GM18861 (cell line): ENCODE measurements around the gene PCNX3.
"Not testable (repeated sequence)": the region's sequence is repeated elsewhere in the genome, so short reads cannot be mapped to it uniquely, and the experiment has no call there.

Experiments
- ATAC-seq: cut with Tn5 transposase; IDR thresholded peaks from one replicate; pipeline ENCODE4 v1.9.1; 2021; ENCODE audit not compliant: unreplicated experiment

Gene PCNX3

DNA sequence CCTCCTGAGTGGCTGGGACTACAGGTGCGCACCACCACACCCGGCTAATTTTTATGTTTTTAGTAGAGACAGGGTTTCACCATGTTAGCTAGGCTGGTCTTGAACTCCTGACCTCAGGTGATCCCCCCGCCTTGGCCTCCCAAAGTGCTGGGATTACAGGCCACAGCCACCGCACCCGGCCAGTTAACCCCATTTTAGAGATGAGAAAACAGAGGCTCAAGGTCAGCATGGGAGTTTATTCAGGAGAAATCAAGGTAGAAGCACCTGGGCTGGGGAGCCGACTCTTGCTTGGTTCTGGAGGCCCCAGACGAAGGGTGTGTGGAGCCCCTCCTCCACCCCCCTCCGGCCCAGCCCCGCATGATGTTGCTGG is 23.6 kb downstream of the PCNX3 start:
- ATAC-seq, result not testable (repeated sequence)

DNA sequence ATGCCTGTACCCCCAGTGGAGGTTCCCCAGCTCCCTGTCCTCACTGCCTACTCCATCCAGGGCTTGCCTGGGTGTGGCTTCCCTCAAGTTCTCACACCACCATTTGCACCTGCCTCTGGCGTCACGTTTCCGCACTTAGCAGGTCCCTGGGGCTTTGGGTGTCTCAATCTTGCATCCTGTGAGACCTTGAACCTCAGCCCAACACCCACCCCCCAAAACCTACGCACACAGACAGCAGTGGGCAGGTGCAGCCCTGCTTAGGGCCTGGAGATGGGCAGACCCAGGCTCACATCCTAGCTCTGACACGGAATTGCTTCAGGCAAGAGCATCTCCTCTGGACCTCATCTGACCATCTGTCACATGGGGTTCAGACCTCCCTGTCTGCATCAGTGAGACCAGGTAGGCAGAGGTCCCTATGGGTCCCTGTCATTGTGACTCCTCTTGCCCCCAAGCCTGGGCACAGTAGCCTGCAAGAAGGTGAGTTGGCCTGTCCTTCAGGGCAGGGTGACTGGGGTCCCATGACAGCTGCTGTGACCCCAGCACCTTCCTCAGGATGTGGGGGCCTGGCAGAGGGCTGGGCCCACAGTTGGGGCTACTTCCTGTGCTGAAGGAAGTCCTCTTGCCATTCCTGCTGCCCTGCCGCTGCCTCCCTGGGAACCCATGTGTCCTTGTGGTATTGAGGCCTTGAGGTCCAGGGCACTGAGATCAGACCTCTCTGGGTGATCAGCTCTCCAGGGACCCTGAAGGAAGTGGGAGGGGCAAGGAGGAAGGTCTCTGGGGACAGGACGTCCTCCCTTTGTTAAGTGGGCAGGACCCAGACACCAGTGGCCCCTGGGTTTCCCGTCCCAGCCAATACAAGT is 24.3 kb downstream of the PCNX3 start:
- ATAC-seq, result peak; percentile 38

- no peak for ATAC-seq
Measured at GRCh38 chr11:65640483-65641296, 25.1 kb downstream of the PCNX3 start.

DNA sequence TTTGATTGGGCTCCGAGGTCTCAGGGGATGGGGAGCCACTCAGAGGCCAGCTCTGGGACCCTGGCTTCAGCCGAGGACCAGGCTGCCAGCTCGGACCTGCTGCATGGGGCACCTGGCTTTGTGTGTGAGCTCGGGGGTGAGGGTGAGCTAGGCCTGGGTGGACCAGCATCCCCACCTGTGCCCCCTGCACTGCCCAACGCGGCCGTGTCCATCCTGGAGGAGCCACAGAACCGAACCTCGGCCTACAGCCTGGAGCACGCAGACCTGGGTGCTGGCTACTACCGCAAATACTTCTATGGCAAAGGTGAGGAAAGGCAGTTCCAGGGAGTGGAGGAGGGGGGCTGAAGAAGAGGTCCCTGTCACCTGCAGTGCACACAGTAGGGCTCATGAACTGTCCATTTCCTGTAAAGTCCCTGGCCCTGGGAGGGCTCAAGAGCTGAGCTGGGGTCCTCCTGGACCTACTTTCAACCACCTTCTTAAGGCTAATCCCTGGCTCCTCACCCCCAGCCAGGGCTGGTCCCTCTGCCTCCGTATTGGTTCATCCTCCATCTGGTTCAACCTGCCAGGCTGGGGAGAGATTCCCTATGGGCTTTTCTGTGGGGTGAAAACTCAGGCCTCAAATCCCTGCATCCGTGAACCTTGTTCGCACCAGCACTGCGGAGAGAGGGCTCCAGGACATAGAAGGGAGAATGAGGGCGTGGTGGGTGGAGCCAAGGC is 25.9 kb downstream of the PCNX3 start:
- ATAC-seq, result no peak

GRCh38 chr11:65642014-65642671 is 26.6 kb downstream of the PCNX3 start:
- ATAC-seq, result no peak

DNA sequence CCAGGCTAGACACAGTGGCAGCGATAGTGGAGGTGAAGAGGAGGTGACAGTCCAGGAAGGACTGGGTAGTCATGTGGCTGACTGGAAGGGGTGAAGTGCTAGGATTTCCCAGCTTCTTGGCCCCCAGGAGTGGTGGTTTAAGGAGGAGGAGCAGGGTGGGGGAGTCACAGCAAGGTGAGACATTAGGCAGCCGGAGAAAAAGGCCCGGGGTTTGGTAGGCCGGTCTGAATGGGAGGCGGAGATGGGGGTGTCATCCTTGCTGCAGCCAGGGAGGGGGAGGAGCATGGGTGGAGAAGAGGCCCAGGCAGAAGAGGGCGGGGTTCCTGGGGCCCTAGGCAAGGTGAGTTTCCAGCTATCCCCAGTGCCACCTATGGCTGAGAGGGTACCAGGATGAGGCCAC is 28.4 kb downstream of the PCNX3 start:
- no peak for ATAC-seq

GRCh38 chr11:65644837-65645236 is 29.3 kb downstream of the PCNX3 start:
- no peak for ATAC-seq

DNA sequence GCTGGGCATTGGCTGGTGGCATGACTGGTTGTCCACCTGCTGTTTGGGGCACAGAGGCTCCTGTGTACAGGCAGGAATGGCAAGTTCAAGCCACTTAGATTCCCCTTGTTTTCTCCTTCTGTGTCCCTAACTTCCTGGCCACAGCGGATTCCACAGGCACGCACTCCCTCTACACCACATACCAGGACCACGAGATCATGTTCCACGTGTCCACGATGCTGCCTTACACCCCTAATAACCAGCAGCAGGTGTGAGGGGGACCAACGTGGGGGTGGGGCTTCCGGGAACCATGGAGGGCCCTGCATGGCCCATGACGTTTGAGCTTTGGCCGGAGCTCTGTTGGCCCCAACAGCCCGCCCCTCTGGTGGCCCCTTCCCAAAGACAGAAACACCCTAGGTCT is 30.1 kb downstream of the PCNX3 start:
- no peak for ATAC-seq

DNA sequence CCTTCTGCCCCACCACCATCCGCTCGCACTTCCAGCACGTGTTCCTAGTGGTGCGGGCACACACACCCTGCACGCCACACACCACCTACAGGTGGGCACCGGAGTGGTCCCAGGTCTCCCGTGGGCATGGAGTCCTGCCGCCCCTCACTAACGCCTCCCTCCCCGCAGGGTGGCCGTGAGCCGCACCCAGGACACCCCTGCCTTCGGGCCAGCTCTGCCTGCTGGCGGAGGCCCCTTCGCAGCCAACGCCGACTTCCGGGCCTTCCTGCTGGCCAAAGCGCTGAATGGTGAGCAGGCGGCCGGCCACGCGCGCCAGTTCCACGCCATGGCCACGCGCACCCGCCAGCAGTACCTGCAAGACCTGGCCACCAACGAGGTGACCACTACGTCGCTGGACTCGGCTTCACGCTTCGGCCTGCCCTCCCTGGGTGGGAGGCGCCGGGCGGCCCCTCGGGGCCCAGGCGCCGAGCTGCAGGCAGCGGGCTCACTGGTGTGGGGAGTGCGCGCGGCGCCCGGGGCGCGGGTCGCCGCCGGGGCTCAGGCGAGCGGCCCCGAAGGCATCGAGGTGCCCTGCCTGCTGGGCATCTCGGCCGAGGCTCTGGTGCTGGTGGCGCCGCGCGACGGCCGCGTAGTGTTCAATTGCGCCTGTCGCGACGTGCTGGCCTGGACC is 30.8 kb downstream of the PCNX3 start:
- no peak for ATAC-seq

DNA sequence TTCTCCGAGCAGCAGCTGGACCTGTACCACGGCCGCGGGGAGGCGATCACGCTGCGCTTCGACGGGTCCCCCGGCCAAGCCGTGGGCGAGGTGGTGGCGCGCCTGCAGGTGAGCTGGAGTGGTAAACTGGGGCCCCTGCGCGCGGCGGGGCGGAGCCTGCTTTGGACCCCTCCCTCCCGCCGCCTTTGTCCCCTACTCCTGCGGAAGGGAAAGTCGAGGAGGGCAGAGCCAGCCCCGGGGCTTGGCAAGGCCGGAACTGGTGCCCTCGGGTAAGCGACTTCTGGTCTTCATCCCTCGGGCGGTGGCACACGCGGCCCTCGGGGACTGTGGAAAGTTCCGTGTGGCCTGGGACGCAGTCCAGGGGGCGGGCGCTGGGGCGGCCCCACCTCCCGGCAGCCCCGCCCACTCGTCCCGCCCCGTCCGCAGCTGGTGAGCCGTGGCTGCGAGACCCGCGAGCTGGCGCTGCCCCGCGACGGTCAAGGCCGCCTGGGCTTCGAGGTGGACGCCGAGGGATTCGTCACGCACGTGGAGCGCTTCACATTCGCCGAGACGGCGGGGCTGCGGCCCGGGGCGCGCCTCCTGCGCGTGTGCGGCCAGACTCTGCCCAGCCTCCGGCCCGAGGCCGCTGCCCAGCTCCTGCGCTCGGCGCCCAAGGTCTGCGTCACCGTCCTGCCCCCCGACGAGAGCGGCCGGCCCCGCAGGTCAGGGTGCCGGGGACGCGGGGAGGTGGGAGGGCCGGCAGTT is 31.6 kb downstream of the PCNX3 start:
- no peak for ATAC-seq

DNA sequence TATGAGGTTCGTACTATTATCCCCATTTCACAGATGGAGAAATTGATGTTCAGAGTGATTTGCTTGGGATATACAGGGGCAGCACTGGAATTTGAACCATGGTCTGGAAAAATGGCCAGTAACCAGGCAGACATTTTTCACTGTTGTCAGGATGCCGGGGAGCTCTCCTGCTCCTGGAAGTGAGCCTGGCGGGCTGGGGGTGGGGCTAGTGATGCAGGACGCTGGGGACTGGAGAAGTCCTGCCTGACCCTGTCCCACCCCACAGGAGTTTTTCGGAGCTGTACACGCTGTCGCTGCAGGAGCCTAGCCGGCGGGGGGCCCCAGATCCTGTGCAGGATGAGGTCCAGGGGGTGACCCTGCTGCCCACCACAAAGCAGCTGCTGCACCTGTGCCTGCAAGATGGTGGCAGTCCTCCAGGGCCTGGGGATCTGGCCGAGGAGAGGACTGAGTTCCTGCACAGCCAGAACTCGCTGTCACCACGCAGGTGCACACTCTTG is 33.5 kb downstream of the PCNX3 start:
- no peak for ATAC-seq

GRCh38 chr11:65649656-65650546 is 34.3 kb downstream of the PCNX3 start:
- no peak for ATAC-seq

DNA sequence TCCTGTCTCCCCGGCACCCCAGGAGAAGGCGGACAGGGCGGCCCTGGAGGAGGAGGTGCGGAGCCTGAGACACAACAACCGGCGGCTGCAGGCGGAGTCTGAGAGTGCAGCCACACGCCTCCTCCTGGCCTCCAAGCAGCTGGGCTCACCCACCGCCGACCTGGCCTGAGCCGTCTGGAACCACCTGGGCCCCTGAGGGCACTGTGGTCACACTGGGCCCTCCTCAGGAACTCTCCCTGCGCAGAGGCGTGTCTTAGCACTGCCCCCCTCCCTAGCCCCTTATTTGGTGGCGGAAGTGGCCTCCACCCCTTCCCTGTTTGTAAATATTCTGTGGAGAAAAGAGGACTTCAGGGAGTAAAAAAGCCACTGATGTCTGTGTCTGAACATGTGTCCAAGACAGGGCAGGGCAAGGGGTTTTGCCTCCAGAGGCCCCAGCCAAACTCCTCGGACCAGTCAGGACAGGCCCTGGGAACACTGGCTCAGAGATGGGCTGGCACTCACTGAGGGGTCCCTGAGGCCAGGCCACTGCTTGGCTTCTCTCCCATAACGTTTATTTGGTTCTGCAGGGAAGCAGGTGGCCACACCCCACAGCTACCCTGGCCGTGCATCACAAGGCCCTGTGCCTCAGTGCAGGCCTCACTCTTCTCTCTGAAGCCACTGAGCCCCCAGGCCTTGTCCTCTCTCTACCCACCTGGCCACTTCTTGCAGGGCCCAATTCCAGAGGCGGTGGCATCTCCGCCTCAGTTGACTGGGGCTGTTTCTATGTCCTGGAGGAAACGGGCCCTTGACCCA is 35.2 kb downstream of the PCNX3 start:
- no peak for ATAC-seq

GRCh38 chr11:65651339-65651588 is 35.7 kb downstream of the PCNX3 start:
- ATAC-seq, result no peak

GRCh38 chr11:65651589-65652510 is 36.3 kb downstream of the PCNX3 start:
- ATAC-seq, result no peak

DNA sequence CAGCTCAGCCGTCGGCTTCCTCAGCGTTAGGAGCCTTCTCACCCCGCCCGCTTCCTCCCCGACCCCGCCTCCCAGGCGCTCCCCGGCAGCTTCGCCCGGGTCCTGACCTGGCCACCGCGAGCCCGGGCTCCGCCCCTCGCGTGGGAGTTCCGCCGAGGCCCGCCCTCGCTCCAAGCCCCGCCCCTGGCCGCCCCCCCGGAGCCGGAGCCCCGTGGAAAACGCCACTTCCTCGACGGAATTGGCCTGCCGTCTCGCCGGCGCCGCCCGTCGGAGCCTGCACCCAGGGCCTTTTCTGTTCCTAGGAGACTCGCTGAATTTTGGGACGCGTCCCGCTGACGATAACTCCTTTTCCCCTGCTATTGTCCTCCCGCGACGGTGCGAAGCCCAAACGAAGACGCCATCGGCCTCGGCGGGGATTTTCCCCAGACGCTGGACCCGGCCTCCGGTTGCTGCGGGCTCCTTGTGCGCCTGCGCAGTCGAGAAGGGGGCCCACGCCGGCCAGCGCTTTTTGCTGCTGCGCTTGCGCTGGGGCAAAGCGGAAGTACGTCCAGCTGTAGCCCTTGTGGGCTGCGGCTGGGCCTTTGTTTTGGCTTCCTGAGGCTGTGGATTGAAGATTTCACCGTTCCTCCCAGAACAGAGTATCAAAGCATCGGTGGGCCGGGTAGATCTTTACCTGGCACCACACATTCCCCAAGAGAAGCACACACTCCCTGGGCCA is 37.1 kb downstream of the PCNX3 start:
- ATAC-seq, result peak; percentile 49
